Measurements from ENCODE around the gene MOV10.

- TF ChIP-seq CTCF (IDR thresholded peaks at IDR 0.05; ENCODE audit: extremely low read depth in 1 of 2, insufficient read depth in 1 of 2, low read depth in 1 of 2, low read length in 2 of 2), result no peak
- no peak for TF ChIP-seq POLR2A (IDR thresholded peaks at IDR 0.05; ENCODE audit: low read depth, low read length)
- TF ChIP-seq JUN (IDR thresholded peaks at IDR 0.05; ENCODE audit: borderline replicate concordance, insufficient read depth, insufficient read length, low read depth), result no peak
- TF ChIP-seq POLR2AphosphoS5 (IDR thresholded peaks at IDR 0.05; ENCODE audit: insufficient read depth, low read depth, low read length), result no peak
- no peak for TF ChIP-seq MAX (IDR thresholded peaks at IDR 0.05; ENCODE audit: insufficient read depth, insufficient read length)
- no peak for TF ChIP-seq EZH2 (IDR thresholded peaks at IDR 0.05; ENCODE audit: borderline replicate concordance, low read depth, low read length, severe bottlenecking)
- no peak for TF ChIP-seq FOS (IDR thresholded peaks at IDR 0.05; ENCODE audit: borderline replicate concordance, insufficient read depth, low read length)
- TF ChIP-seq MYC (IDR thresholded peaks at IDR 0.05; ENCODE audit: low read depth, low read length), result no peak
Observed at GRCh38 chr1:112626193-112626592, 48.3 kb upstream of the MOV10 start.
